Adrenal gland (tissue), 5 donors: ENCODE results near the gene GTF2F1.

ENCODE experiments used
- POLR2A ChIP-seq, 2 donors: fragments of 450-650 bp; IDR thresholded peaks; one replicate each; pipeline ENCODE4 v1.6.1; 2017; ENCODE audit warnings: antibody characterized with exemption in 2 of 2, mild to moderate bottlenecking in 2 of 2, moderate library complexity in 1 of 2
- TF ChIP-seq, protein P1 (sequence below), 6 experiments: fragments of 450-650 bp in 4 of 6; fragments of 200-600 bp in 2 of 6; sonication (generic) in 1 of 6; IDR thresholded peaks; 1 replicate in 5 of 6; 2 replicates in 1 of 6; pipeline versions ENCODE4 v1.5.1 to v1.8.0; 2016 to 2021; ENCODE audit warnings: antibody characterized with exemption in 6 of 6, mild to moderate bottlenecking in 2 of 6, moderate library complexity in 1 of 6
- donor health status: DM: no; HTN: no; CAD: no.

DNA sequence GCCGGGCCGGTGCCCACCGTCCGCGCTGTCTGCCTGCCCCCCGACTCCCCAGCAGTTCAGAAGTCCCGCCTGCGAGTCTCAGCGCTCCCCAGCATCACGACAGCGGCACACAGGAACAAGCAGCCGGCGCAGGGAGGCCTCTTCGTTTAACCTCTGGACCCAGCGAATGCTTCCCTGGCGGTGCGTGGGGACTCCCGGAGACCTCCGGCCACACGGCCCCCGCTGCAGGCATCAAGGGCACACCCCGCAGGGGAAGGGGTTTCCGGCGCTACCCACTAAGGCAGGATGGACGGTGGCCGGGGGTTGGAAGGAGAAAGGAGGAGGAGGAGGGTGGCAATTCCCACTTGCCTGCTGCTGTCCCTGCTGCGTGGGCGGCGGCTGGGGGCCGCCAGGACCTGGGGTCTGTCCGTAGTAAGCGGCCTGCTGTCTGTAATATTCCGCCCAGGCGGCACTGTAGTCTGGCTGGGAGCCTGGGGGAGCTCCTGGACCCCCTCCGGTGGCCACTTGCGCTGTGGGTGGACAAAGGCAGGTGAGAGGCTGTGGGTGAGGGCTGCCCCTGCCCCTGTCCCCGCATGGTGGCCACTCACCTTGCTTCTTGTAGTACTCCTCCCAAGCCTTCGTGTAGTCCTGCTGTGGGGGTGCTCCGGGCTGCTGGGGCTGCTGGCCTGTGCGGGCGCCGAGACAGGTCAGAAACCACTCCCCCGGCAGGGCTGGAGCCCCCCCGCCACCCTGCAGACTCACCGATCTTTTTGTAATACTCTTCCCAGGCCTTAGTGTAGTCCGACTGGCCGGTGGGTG is 22.0 kb upstream of the GTF2F1 start:
- TF ChIP-seq, protein P1, sequence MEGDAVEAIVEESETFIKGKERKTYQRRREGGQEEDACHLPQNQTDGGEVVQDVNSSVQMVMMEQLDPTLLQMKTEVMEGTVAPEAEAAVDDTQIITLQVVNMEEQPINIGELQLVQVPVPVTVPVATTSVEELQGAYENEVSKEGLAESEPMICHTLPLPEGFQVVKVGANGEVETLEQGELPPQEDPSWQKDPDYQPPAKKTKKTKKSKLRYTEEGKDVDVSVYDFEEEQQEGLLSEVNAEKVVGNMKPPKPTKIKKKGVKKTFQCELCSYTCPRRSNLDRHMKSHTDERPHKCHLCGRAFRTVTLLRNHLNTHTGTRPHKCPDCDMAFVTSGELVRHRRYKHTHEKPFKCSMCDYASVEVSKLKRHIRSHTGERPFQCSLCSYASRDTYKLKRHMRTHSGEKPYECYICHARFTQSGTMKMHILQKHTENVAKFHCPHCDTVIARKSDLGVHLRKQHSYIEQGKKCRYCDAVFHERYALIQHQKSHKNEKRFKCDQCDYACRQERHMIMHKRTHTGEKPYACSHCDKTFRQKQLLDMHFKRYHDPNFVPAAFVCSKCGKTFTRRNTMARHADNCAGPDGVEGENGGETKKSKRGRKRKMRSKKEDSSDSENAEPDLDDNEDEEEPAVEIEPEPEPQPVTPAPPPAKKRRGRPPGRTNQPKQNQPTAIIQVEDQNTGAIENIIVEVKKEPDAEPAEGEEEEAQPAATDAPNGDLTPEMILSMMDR (IDR thresholded peaks at IDR 0.05): no peak
- TF ChIP-seq POLR2A (IDR thresholded peaks at IDR 0.05): no peak
